Raji (cell line): Measurements from ENCODE around the gene CYB5A.
A peak's percentile ranks its signal among the peaks of the same experiment; 100 is the strongest.

Experiments used
- POLR2A ChIP-seq: IDR thresholded peaks from 2 replicates; pipeline ENCODE4 v1.6.1; 2011; ENCODE audit warnings: low read depth, low read length, control low read depth; ENCODE audit not compliant: insufficient read depth

CYB5A gene

DNA sequence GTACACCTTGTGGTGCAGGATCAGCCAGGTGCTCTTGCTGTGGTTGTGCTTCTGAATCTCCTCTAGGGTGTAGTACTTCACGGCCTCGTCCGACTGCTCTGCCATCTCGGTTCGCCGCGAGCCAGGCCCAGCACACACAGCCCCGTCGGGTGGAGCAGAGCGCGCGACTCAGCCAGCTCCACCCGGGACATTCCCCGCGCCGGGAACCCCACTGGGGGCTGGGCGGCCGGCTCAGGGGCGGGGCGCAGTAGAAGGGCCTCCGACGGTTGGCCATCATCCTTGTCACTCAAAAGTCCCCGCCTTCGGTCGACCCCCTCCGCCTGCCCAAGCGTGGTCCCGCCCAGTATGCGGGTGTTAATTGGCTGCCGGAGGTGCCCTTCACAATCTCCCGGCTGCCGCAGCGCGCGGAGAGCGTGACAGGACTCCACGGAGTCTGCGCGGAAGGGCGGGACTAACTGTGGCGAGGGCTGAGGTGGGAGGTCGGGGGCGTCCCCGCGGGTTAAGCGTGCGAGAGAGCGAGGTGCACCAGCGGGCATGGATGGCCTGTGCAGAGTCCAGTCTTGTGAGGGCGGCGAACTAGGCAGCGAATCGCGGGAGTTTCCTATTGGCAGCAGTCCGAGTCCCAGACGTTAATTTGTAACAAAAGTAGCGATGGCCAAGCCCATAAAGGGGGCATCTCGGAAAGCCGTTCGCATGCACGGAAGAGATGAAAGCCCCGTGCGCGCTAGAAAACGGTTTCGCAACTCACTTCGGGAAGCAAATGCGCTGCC is at the start of gene CYB5A:
CYB5A (minus strand) TSS at position 193 of the 770 bp plus-strand sequence; CDS start at position 105, 88 bp downstream.
- peak; percentile 67 for TF ChIP-seq POLR2A

- no peak for TF ChIP-seq POLR2A
These were observed 46.1 kb upstream of the CYB5A start for GRCh38 chr18:74337912-74338309.

DNA sequence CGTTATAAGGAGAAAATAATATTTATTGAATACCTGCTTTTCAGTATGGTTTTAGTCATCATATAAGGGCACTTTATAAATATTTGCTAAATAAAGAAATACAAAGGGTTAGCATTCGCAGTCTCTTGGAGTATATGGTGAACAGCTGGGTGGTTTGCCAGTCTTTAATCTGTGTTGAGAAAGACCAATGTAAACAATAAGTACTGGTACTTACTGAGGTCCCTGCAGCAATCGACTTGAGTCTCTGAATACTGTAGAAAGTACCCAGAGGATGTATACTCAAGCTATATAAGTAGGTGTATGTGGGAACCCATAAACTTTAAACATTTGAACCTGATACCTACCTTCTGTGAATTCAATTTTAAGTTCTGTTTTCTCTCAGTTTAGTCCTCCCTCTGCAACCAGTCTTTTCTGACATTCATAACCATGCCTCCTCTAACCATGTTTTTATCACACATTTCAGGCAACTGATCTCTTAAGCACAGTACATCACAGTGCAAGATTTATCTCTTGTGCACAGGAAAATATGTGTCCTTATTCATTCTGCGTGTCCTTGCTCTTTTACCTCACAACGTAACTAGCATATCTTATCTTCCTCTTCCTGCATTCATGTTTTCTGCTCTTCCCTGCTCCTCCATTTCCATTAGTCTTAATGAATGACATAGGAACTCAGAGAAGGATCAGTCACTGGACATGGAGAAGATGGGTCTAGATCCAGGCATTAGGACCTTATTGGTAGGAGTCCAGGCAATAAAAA is 45.6 kb upstream of the CYB5A start:
- no peak for TF ChIP-seq POLR2A

DNA sequence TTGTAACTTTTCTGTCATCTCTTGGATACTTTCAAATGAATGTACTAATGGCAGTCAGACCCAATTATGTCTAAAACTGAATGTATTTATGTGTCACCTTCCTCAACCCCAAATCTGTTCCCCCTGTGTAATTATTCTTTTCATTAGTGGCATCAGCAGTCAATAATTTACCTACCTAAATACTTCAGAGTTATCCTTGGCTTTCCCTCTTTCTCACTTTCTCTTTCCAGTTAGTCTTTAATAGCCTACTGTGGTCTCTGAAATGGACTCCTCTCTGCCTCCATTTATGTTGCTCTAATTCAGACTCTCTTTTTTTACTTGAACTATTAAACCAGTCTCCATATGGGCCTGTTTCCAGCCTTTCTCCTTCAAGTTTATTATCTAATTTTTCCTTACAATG is 44.9 kb upstream of the CYB5A start:
- TF ChIP-seq POLR2A: no peak

DNA sequence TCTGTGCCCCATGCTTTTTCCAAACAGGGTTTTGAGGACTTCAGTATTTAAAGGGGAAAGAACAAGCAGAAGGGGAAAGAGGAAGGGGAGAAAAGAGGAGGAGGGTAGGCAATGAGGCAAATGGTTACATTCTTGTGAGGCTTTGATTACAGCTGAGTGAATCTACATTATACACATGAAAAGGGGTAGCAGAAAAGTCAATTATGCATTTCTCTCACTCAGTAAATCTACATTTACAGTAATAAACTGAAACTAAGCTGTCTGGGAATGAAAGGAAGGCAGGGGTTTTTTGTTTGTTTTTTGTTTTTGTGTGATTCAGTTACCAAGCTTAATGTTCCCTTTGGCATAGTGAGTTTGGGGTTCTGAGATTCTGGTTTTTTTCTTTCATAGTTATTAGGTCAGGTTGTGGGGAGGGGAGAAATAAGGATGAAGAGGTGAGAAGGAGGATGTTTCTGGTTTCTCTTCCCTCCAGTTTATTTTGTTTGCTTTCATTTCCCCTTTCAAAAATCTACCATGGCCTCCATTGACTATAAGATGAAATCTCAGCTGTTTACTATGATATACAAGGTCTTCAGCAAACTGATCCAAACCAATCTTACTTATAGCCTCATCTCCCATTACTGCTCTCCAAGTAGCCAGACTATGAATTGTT is 42.6 kb upstream of the CYB5A start:
- no peak for TF ChIP-seq POLR2A

DNA sequence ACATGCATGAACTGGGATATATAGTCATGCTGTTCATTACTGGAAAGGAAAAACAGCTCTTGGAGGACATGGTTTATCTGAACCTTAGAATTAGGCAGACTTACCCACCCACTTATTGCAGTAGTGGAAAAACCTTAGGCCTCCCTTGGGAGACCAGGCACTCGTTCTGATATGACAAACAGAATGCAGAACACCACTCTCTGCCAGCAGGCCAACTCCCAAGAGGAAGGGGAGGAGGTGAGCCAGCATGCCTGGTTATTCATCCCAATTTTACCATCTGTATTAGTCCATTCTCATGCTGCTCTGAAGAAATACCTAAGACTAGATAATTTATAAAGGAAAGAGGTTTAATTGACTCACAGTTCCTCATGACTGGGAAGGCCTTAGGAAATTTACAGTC is 41.3 kb upstream of the CYB5A start:
- no peak for TF ChIP-seq POLR2A

GRCh38 chr18:74331404-74331803 is 39.6 kb upstream of the CYB5A start:
- no peak for TF ChIP-seq POLR2A

GRCh38 chr18:74329688-74330205 is 38.0 kb upstream of the CYB5A start:
- TF ChIP-seq POLR2A: no peak

DNA sequence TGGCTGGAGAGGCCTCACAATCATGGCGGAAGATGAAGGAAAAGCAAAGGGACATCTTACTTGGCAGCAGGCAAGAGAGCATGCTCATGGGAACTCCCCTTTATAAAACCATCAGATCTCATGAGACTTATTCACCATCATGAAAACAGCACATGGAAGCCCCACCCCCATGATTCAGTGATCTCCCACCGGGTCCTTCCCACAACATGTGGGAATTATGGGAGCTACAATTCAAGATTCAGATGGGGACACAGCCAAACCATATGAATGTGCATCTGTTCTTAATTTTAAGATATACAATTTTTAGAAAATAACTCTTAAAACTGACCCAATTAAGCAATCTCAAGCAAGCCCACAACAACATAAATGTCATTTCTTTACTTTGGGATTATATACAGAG is 36.4 kb upstream of the CYB5A start:
- no peak for TF ChIP-seq POLR2A

GRCh38 chr18:74326231-74326630 is 34.5 kb upstream of the CYB5A start:
- no peak for TF ChIP-seq POLR2A

DNA sequence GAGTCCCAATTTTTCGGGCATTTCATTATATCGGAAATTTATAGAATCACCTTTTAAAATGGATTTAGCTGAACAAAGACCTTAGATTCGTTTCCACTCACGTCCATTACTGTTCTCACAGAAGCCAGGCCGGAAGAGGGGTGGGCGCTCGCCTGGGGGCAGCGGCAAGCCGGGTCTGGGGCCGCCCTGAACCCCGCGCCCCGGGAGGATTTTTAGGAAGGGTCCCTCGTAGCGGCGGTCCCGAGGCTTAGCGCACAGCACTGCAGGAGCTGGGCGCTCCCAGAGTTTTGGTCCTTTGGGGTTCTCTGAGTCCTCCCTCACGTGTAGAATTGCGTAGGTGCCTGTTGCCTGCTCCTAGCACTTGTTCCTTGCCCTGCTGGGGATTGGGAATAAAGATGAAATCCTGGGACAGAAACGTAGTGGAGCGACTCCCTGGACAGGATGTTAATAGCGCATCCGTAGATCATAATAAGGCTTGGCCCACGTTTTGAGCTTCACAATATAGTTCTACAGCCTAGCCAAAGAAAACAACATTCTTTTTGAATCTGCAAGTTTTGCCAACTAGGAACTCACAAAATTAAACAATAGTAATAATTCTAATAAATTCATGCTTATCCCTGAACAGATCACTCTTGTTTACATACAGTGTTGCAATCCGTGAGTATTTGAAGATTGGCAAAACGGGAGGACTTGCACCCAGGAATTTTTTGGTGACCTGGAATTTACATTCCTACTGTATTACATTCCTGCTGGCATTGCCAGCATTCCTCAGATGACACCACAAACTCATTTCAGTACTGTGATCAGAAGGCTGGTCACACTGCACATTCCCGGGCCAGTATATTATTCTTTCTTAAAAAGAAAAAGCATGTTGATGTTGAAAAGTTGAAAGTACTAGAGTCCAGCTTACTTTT is 24.8 kb upstream of the CYB5A start:
- TF ChIP-seq POLR2A: no peak

DNA sequence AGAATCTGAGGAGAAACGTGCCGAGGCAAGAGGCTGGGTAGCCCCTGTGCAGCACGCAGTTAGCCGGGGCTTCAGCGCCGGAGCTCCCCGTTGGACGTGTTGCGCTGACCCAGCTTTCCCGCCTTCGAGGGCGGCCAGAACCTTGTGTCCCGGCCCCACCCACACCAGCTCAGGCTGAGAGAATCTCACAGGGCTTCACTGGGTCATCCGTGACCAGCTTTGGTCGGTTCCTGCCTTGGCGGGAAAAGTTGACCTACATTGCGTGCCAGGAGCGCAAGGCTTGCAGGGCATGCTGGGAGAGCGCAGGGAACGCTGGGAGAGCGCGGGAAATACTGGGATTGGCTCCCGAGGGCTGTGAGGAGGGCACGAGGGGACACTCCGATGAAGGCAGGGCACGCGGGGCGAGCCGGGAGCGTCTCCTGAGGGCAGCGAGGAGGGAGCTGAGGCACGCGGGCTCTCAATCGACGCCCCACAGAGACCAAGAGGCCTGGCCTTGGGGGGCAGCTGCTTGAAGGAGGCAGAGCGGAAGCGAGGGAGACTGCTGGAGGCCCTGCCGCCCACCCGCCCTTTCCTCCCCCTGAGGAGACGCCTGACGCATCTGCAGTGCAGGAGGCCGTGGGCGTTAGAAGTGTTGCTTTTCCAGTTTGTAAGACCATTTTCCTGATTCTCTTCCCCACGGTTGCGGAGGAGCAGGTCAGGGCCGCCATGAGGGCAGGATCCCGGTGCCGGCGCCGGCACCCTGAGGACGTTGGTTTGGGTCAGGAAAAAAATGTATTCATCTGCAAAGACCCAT is 23.9 kb upstream of the CYB5A start, which contains the start of gene C18orf63:
C18orf63 (plus strand) TSS at position 376 of the 793 bp plus-strand sequence. CDS start 2,027 bp downstream, outside the sequence.
- TF ChIP-seq POLR2A: no peak

DNA sequence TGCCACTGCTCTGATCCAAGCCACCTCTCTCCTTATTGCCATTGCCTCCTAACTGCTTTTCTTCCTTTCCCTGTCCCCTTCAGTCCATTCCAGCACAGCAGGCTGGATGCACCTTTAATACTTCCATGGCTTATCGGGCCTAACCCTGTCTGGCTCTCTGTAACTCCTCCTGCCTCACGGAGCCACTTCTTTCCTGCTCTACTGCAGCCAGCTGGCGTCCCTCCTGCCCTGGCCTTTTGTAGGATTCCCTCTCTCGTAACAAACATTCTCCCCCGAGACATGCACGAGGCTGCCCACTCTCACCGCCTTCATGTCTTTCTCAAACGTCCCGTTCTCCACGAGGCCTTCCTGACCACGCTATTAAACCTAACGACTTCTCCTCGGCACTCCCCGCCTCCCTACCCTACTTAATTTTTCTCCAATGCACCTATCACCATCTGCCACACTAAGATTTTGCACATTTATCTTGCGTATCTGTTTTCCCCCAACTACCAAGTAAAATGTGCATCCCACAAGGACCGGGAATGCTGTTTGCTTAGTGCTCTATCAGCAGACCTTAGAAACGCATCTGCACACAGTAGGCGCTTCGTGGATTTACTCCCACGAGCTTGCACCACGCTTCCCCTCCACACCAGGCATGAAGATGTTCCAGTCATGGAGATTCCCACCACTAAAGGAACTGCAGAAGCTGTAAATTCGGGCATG is 23.1 kb upstream of the CYB5A start:
- no peak for TF ChIP-seq POLR2A
